HepG2 (cell line): ENCODE data around the gene TSC22D3. TPM values are rescaled to one million over a fixed set of nuclear protein-coding genes. Genes with fewer than 3 reads are reported as not detected.

Experiments used
- ATAC-seq: fragments of 200-7000 bp; cut with Tn5 transposase; 3 replicates; pipeline ENCODE4 v1.9.1; 2020; ENCODE audit warnings: mild to moderate bottlenecking, moderate library complexity
- BruUV-seq: library from RNA; stranded (reverse); fragments of 400-500 nt; replicated peaks from 2 replicates; lab custom pipeline; 2021; lab: Mats Ljungman, UMichigan
- CTCF ChIA-PET: fragments of 300-600 bp; formaldehyde crosslinking; extraction: SDS; loops from one replicate; lab custom pipeline; 2021; ENCODE audit warnings: low total read pairs, inconsistent platforms, low intra/inter-chr PET ratio; lab: Yijun Ruan, JAX
- POLR2A ChIA-PET: fragments of 350-600 bp; sonication (Branson Sonifier 250); formaldehyde crosslinking; loops from one replicate; lab custom pipeline; 2020; ENCODE audit warnings: antibody characterized with exemption, inconsistent platforms; lab: Yijun Ruan, JAX
- DNase-seq: peaks from one replicate; pipeline ENCODE4 v3.0.0-alpha.2; 2015; ENCODE audit warnings: low spot score
- FAIRE-seq: peaks from 3 replicates; lab custom pipeline; 2011; peaks lifted over from hg19 to GRCh38; lab: Jason Lieb, UNC
- H2AFZ ChIP-seq: one replicate; pipeline ENCODE4 v1.6.1; 2011; ENCODE audit warnings: low read length, inconsistent platforms
- H3K27ac ChIP-seq: fragments of 300-600 bp; 3 replicates; pipeline ENCODE4 v1.8.0; 2011; ENCODE audit warnings: mixed run types, mild to moderate bottlenecking, mixed read lengths, low read length, inconsistent platforms; ENCODE audit not compliant: insufficient read depth; ENCODE audit errors: extremely low read length
- H3K27me3 ChIP-seq, 2 experiments: fragments of 200-600 bp in 1 of 2; 2 replicates in 1 of 2; 3 replicates in 1 of 2; pipeline versions ENCODE4 v1.6.0 to v1.8.0; 2011; ENCODE audit warnings: low read length in 2 of 2, mild to moderate bottlenecking in 2 of 2, moderate library complexity in 2 of 2, inconsistent platforms in 1 of 2; ENCODE audit not compliant: insufficient read depth in 2 of 2, control insufficient read depth in 1 of 2
- H3K36me3 ChIP-seq, 2 experiments: fragments of 200-600 bp in 1 of 2; replicated peaks in 1 of 2; 2 replicates in 1 of 2; 3 replicates in 1 of 2; pipeline versions ENCODE4 v1.5.1 to v1.8.0; 2011; ENCODE audit warnings: low read length in 2 of 2, inconsistent platforms in 1 of 2; ENCODE audit not compliant: insufficient read depth in 2 of 2, control insufficient read depth in 1 of 2
- H3K4me1 ChIP-seq: 2 replicates; pipeline ENCODE4 v1.5.1; 2012; ENCODE audit warnings: low read length, inconsistent platforms; ENCODE audit not compliant: insufficient read depth
- H3K4me2 ChIP-seq: 2 replicates; pipeline ENCODE4 v1.6.0; 2011; ENCODE audit warnings: low read depth, low read length, inconsistent platforms
- H3K4me3 ChIP-seq, 3 experiments: fragments of 200-600 bp in 1 of 3; sonication (generic), shearing (Covaris generic) in 1 of 3; replicated peaks in 1 of 3; 2 replicates each; pipeline ENCODE4 v1.5.1; 2011 to 2016; ENCODE audit warnings: low read length in 3 of 3, inconsistent platforms in 2 of 3, low read depth in 2 of 3, mild to moderate bottlenecking in 2 of 3, control low read depth in 1 of 3, mixed read lengths in 1 of 3; ENCODE audit not compliant: insufficient read depth in 1 of 3
- H3K79me2 ChIP-seq: one replicate; pipeline ENCODE4 v1.6.1; 2011; ENCODE audit warnings: low read length, inconsistent platforms; ENCODE audit not compliant: insufficient read depth
- H3K9ac ChIP-seq: 2 replicates; pipeline ENCODE4 v1.6.0; 2011; ENCODE audit warnings: mild to moderate bottlenecking, low read depth, low read length, inconsistent platforms; ENCODE audit not compliant: insufficient read depth
- H3K9me3 ChIP-seq: 2 replicates; pipeline ENCODE4 v1.5.1; 2012; ENCODE audit warnings: mild to moderate bottlenecking, low read length
- H4K20me1 ChIP-seq: 2 replicates; pipeline ENCODE4 v1.6.0; 2011; ENCODE audit warnings: inconsistent platforms, mild to moderate bottlenecking, low read length, moderate library complexity; ENCODE audit not compliant: insufficient read depth
- HMGA1 ChIP-seq: sonication (generic); formaldehyde crosslinking; conservative IDR thresholded peaks from 2 replicates; pipeline ENCODE4 v1.4.0; 2020; ENCODE audit warnings: missing genetic modification reagents
- JDP2 ChIP-seq: sonication (generic); formaldehyde crosslinking; IDR thresholded peaks from 2 replicates; pipeline ENCODE4 v1.8.1; 2022; ENCODE audit warnings: missing genetic modification reagents, borderline replicate concordance
- MEIS2 ChIP-seq: sonication (generic); formaldehyde crosslinking; IDR thresholded peaks from 2 replicates; pipeline ENCODE4 v1.9.0; 2021; ENCODE audit warnings: mild to moderate bottlenecking, missing genetic modification reagents
- RARA ChIP-seq: IDR thresholded peaks from 2 replicates; pipeline ENCODE4 v1.6.1; 2016; ENCODE audit warnings: missing genetic modification reagents, missing compliant biosample characterization
- TAF1 ChIP-seq: sonication (generic); formaldehyde crosslinking; IDR thresholded peaks from 2 replicates; pipeline ENCODE4 v1.4.0; 2020; ENCODE audit warnings: missing genetic modification reagents
- TOPORS ChIP-seq: sonication (generic); formaldehyde crosslinking; IDR thresholded peaks from 2 replicates; pipeline ENCODE4 v1.8.0; 2023; ENCODE audit warnings: mild to moderate bottlenecking, missing genetic modification reagents
- ZBTB3 ChIP-seq: sonication (generic); formaldehyde crosslinking; IDR thresholded peaks from 2 replicates; pipeline ENCODE4 v1.4.0; 2020; ENCODE audit warnings: low read depth, mild to moderate bottlenecking, moderate library complexity, missing genetic modification reagents, borderline replicate concordance
- ZNF143 ChIP-seq: sonication (generic); formaldehyde crosslinking; IDR thresholded peaks from 2 replicates; pipeline ENCODE4 v1.4.0; 2020; ENCODE audit warnings: missing genetic modification reagents
- ZNF567 ChIP-seq: sonication (generic); formaldehyde crosslinking; IDR thresholded peaks from 2 replicates; pipeline ENCODE4 v1.8.1; 2023; ENCODE audit warnings: mild to moderate bottlenecking, missing genetic modification reagents, borderline replicate concordance
- WGBS: methylation state at CpG from one replicate; pipeline ENCODE4 v1.1.6; 2017; ENCODE audit warnings: low lambda C conversion rate; 5-methylcytosine and 5-hydroxymethylcytosine counted together
- in situ Hi-C: cut with HindIII; loops from 2 replicates; pipeline ENCODE4 v1.10.0; 2017; ENCODE audit warnings: low pct_unique_long_range_greater_than_20kb; ENCODE audit not compliant: extremely low pct_ligation_motif_present
- intact Hi-C: fragments of 100-400 bp; cut with micrococcal nuclease; formaldehyde crosslinking; loops from one replicate; pipeline ENCODE4 v1.10.0; 2022; ENCODE audit not compliant: unreplicated experiment
- polyA plus RNA-seq, 8 experiments: library from polyadenylated mRNA; depleted of rRNA in 3 of 8; stranded (reverse) in 7 of 8; unstranded in 1 of 8; fragments of >200 nt; fragmentation: Illumina TruSeq in 4 of 8; extraction: Trizol in 4 of 8; gene quantifications; 2 replicates each; pipeline versions ENCODE4 v1.2.1 to v1.2.3, GENCODE V29; 2011 to 2016; ENCODE audit warnings: low read depth in 4 of 8, missing spikeins in 1 of 8, mixed read lengths in 1 of 8; ENCODE audit not compliant: insufficient read depth in 1 of 8
- total RNA-seq, 5 experiments: library from RNA; depleted of rRNA; stranded (reverse); fragments of >200 nt; fragmentation: Illumina TruSeq; extraction: Trizol; gene quantifications; 2 replicates each; pipeline ENCODE4 v1.2.3, GENCODE V29; 2016; ENCODE audit warnings: low read depth in 1 of 5
- TF ChIP-seq, protein P1 (sequence below): sonication (generic); formaldehyde crosslinking; conservative IDR thresholded peaks from 2 replicates; pipeline ENCODE4 v1.8.0; 2022; ENCODE audit warnings: missing genetic modification reagents
- TF ChIP-seq, protein P2 (sequence below): sonication (generic); formaldehyde crosslinking; IDR thresholded peaks from 2 replicates; pipeline ENCODE4 v1.4.0; 2020; ENCODE audit warnings: mild to moderate bottlenecking, missing genetic modification reagents, borderline replicate concordance
- TF ChIP-seq, protein P3 (sequence below), 2 experiments: fragments of 450-650 bp in 1 of 2; sonication (generic) in 1 of 2; formaldehyde crosslinking; IDR thresholded peaks; 2 replicates each; pipeline versions ENCODE4 v1.5.0 to v1.8.0; 2020 to 2022; ENCODE audit warnings: mild to moderate bottlenecking in 1 of 2, missing genetic modification reagents in 1 of 2
- TF ChIP-seq, protein P4 (sequence below): sonication (generic); formaldehyde crosslinking; IDR thresholded peaks from 2 replicates; pipeline ENCODE4 v1.8.1; 2022; ENCODE audit warnings: mild to moderate bottlenecking, missing genetic modification reagents

The TSC22D3 gene
- total and polyA plus RNA-seq, 2 of the 13 experiments (the other 11 are each of a cell fraction or from before 2014, with no cell fraction given) = 0.82 to 1.5 TPM

DNA sequence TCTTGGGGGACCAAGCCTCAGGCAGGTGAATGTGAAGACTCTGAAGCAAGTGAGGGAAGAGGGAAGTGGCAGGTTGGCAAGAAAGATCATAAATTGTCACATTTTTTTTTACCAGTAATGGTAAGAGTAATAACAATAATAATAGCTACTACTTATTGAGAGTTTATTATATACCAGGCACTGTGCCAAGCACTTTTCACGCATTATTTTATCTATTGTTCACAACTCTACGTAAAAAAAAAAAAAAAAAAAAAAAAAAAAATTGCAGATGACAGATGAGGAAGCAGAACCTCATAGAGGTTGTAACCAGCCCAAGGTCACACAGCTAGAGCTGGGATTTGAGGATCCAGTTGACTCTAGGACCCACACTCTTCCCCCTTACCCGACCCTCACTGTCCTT is 40.9 kb downstream of the TSC22D3 start:
- Histone ChIP-seq H3K79me2 (no peaks in the 10 kb centered on the region), H3K9me3 (no peaks in the 10 kb centered on the region), H3K9ac (no peak overlapping the region), H3K36me3 (no peaks in the 10 kb centered on the region), H3K4me2 (no peak overlapping the region), H3K27ac (no peak overlapping the region), H2AFZ (no peak overlapping the region), H4K20me1 (no peaks in the 10 kb centered on the region), H3K4me1 (peaks cover 27% of the 10 kb centered on the region), H3K4me3 (no peak overlapping the region), H3K27me3 (no peaks in the 10 kb centered on the region)
- ATAC-seq = no peak
- POLR2A ChIA-PET = no interaction called here
- WGBS = 25% methylated on average over 3 of the region's 3 CpGs
- BruUV-seq = no TSS peak
- intact Hi-C loops = no loop called here
- DNase-seq = no peak
- CTCF ChIA-PET = no interaction called here
- in situ Hi-C loops = no loop called here
- FAIRE-seq = no peak
- TF ChIP-seq, protein P1, sequence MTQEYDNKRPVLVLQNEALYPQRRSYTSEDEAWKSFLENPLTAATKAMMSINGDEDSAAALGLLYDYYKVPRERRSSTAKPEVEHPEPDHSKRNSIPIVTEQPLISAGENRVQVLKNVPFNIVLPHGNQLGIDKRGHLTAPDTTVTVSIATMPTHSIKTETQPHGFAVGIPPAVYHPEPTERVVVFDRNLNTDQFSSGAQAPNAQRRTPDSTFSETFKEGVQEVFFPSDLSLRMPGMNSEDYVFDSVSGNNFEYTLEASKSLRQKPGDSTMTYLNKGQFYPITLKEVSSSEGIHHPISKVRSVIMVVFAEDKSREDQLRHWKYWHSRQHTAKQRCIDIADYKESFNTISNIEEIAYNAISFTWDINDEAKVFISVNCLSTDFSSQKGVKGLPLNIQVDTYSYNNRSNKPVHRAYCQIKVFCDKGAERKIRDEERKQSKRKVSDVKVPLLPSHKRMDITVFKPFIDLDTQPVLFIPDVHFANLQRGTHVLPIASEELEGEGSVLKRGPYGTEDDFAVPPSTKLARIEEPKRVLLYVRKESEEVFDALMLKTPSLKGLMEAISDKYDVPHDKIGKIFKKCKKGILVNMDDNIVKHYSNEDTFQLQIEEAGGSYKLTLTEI (CRISPR knock-in tag) = no peak
- TF ChIP-seq MEIS2 (CRISPR knock-in tag) (no peak), TOPORS (CRISPR knock-in tag) (no peak), TAF1 (no peak), RARA (no peak), ZNF567 (no peak), HMGA1 (no peak), JDP2 (CRISPR knock-in tag) (no peak), ZBTB3 (CRISPR knock-in tag) (no peak), ZNF143 (no peak)
- TF ChIP-seq, protein P2, sequence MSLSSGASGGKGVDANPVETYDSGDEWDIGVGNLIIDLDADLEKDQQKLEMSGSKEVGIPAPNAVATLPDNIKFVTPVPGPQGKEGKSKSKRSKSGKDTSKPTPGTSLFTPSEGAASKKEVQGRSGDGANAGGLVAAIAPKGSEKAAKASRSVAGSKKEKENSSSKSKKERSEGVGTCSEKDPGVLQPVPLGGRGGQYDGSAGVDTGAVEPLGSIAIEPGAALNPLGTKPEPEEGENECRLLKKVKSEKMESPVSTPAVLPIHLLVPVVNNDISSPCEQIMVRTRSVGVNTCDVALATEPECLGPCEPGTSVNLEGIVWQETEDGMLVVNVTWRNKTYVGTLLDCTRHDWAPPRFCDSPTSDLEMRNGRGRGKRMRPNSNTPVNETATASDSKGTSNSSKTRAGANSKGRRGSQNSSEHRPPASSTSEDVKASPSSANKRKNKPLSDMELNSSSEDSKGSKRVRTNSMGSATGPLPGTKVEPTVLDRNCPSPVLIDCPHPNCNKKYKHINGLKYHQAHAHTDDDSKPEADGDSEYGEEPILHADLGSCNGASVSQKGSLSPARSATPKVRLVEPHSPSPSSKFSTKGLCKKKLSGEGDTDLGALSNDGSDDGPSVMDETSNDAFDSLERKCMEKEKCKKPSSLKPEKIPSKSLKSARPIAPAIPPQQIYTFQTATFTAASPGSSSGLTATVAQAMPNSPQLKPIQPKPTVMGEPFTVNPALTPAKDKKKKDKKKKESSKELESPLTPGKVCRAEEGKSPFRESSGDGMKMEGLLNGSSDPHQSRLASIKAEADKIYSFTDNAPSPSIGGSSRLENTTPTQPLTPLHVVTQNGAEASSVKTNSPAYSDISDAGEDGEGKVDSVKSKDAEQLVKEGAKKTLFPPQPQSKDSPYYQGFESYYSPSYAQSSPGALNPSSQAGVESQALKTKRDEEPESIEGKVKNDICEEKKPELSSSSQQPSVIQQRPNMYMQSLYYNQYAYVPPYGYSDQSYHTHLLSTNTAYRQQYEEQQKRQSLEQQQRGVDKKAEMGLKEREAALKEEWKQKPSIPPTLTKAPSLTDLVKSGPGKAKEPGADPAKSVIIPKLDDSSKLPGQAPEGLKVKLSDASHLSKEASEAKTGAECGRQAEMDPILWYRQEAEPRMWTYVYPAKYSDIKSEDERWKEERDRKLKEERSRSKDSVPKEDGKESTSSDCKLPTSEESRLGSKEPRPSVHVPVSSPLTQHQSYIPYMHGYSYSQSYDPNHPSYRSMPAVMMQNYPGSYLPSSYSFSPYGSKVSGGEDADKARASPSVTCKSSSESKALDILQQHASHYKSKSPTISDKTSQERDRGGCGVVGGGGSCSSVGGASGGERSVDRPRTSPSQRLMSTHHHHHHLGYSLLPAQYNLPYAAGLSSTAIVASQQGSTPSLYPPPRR (CRISPR knock-in tag) = no peak
- TF ChIP-seq, protein P3, sequence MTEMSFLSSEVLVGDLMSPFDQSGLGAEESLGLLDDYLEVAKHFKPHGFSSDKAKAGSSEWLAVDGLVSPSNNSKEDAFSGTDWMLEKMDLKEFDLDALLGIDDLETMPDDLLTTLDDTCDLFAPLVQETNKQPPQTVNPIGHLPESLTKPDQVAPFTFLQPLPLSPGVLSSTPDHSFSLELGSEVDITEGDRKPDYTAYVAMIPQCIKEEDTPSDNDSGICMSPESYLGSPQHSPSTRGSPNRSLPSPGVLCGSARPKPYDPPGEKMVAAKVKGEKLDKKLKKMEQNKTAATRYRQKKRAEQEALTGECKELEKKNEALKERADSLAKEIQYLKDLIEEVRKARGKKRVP (CRISPR knock-in tag; IDR thresholded peaks at IDR 0.05) = no peak
- TF ChIP-seq, protein P4, sequence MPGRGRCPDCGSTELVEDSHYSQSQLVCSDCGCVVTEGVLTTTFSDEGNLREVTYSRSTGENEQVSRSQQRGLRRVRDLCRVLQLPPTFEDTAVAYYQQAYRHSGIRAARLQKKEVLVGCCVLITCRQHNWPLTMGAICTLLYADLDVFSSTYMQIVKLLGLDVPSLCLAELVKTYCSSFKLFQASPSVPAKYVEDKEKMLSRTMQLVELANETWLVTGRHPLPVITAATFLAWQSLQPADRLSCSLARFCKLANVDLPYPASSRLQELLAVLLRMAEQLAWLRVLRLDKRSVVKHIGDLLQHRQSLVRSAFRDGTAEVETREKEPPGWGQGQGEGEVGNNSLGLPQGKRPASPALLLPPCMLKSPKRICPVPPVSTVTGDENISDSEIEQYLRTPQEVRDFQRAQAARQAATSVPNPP (CRISPR knock-in tag) = no peak
